Neural progenitor cell (in vitro differentiated cells): Measurements from ENCODE around the gene R3HDM2.

Experiments
- EZH2phosphoT487 ChIP-seq: fragments of 200-600 bp; sonication (generic); IDR thresholded peaks from 2 replicates; pipeline ENCODE4 v1.6.1; 2017; ENCODE audit warnings: antibody characterized with exemption
- TF ChIP-seq, protein P1 (sequence below): fragments of 200-600 bp; sonication (generic); IDR thresholded peaks from 2 replicates; pipeline ENCODE4 v1.5.1; 2017; ENCODE audit warnings: antibody characterized with exemption, mild to moderate bottlenecking

DNA sequence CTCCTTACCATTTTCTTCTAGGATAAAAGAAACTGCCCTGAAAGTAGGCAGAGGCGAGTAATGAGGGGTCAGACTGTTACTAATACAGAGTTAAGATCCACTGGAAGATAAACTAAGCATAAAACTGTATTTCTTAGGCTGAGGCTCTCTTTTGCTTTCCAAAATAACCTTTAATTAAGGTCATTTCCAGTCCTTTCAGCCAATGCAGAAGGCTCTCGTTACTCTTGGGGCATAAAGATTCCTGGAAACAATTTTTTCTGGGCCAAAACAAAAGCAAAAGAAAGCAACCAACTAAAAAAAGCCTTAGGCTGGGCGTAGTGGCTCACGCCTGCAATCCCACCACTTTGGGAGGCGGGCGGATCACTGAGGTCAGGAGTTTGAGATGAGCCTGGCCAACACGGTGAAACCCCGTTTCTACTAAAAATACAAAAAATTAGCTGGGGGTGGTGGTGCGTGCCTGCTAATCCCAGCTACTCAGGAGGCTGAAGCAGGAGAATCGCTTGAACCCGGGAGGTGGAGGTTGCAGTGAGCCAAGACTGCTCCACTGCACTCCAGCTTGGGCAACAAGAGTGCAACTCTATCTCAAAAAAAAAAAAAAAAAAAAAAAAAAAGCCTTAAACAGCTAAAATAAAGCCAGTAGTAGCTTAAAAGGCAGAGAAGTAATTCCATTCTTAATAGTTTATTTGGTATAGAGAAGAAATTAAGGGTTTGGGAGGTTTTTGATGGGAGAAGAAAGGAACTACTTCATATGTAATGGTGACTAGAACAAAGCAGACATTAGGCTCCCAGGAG is 111.0 kb downstream of the R3HDM2 start:
- TF ChIP-seq EZH2phosphoT487 = no peak
- TF ChIP-seq, protein P1, sequence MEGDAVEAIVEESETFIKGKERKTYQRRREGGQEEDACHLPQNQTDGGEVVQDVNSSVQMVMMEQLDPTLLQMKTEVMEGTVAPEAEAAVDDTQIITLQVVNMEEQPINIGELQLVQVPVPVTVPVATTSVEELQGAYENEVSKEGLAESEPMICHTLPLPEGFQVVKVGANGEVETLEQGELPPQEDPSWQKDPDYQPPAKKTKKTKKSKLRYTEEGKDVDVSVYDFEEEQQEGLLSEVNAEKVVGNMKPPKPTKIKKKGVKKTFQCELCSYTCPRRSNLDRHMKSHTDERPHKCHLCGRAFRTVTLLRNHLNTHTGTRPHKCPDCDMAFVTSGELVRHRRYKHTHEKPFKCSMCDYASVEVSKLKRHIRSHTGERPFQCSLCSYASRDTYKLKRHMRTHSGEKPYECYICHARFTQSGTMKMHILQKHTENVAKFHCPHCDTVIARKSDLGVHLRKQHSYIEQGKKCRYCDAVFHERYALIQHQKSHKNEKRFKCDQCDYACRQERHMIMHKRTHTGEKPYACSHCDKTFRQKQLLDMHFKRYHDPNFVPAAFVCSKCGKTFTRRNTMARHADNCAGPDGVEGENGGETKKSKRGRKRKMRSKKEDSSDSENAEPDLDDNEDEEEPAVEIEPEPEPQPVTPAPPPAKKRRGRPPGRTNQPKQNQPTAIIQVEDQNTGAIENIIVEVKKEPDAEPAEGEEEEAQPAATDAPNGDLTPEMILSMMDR = no peak
